ENCODE data around the gene CDC34. TPM values are rescaled to one million over a fixed set of nuclear protein-coding genes. Genes with fewer than 3 reads are reported as not detected.
A peak's percentile ranks its signal among the peaks of the same experiment; 100 is the strongest.

The CDC34 gene
- total and polyA plus RNA-seq, 9 of the 15 experiments (the other 6 are each of a cell fraction or from before 2014, with no cell fraction given), result 0.80 to 203 (median 65.5) TPM

- peaks cover 15% of the 10 kb centered on the region for H3K9me1 ChIP-seq (ENCODE audit: control insufficient read depth, insufficient read depth, low read length)
- DNase-seq (ENCODE audit: extremely low read depth in 1 of 4, low spot score in 3 of 4) (no peak), ATAC-seq (no peak), FAIRE-seq (no peak)
- WGBS (ENCODE audit: insufficient coverage, low coverage, missing lambda C conversion rate), result 94% methylated on average over 34 of the region's 46 CpGs
- no peaks in the 10 kb centered on the region for H3K9me3 ChIP-seq (replicated peaks; ENCODE audit: control insufficient read depth, insufficient read depth, low read depth, low read length)
- H3K9ac ChIP-seq (ENCODE audit: insufficient read depth in 1 of 2, low read depth in 2 of 2, low read length in 2 of 2), result no peak overlapping the region; a peak in 1 of 4 replicates
- peaks cover 75% of the 10 kb centered on the region for H4K20me1 ChIP-seq (replicated peaks; ENCODE audit: control insufficient read depth, insufficient read depth, low read length)
- peaks cover 76% of the 10 kb centered on the region; the same call in 2 of the 3 replicates for H3K36me3 ChIP-seq (ENCODE audit: control insufficient read depth, insufficient read depth, low read length)
- peaks cover 21 to 94% of the 10 kb centered on the region in 2 experiments for H3K4me1 ChIP-seq (replicated peaks in 1 of 2; ENCODE audit: control insufficient read depth in 2 of 2, insufficient read depth in 2 of 2, low read length in 2 of 2)
- no peak overlapping the region for H2AFZ ChIP-seq (ENCODE audit: low read depth, low read length)
- no TSS peak for BruUV-seq (replicated peaks)
- H3K4me3 ChIP-seq, result no peak overlapping the region
- POLR2A ChIA-PET, result interaction anchor here (0.7 to 1.1 kb wide), 2 partner anchors 55 to 102 kb away, joined by 3 read pairs; no protein-coding TSS in a partner anchor
- TF ChIP-seq RBM25 (IDR thresholded peaks at IDR 0.05; ENCODE audit: low read depth, low read length, severe bottlenecking) (no peak), CEBPB (tag; IDR thresholded peaks at IDR 0.05) (no peak), POLR2G (IDR thresholded peaks at IDR 0.05; ENCODE audit: low read depth, low read length) (peak; percentile 2; the same call in 1 of the 2 replicates), PRDM10 (IDR thresholded peaks at IDR 0.05; ENCODE audit: partially characterized antibody) (no peak), ZBTB33 (CRISPR knock-in tag; IDR thresholded peaks at IDR 0.05) (peak; percentile 69), ATF7 (IDR thresholded peaks at IDR 0.05) (no peak), RBFOX2 (IDR thresholded peaks at IDR 0.05; ENCODE audit: low read depth, low read length) (peak; percentile 63), ARID1B (IDR thresholded peaks at IDR 0.05) (no peak), TEAD4 (IDR thresholded peaks at IDR 0.05; ENCODE audit: low read length) (no peak), TEAD4 (CRISPR knock-in tag; IDR thresholded peaks at IDR 0.05; ENCODE audit: borderline replicate concordance) (no peak), CSDE1 (IDR thresholded peaks at IDR 0.05) (no peak)
- no peak overlapping the region for H3K27ac ChIP-seq (ENCODE audit: extremely low read depth, low read depth, low read length)
- intact Hi-C loops (cut with micrococcal nuclease), result no loop called here
- H3K79me2 ChIP-seq (ENCODE audit: control insufficient read depth, insufficient read depth, low read length), result peaks cover 63% of the 10 kb centered on the region
- no peaks in the 10 kb centered on the region for H3K27me3 ChIP-seq (ENCODE audit: control insufficient read depth in 2 of 2, insufficient read depth in 2 of 2, low read length in 2 of 2)
- no peak overlapping the region for H3K4me2 ChIP-seq (ENCODE audit: insufficient read depth, low read length)
- CTCF ChIA-PET (ENCODE audit: low intra/inter-chr PET ratio), result no interaction called here
- in situ Hi-C loops (cut with MboI), result no loop called here
Observed at GRCh38 chr19:579111-579841, 47.7 kb downstream of the CDC34 start.

All from K562 (cell line).